ENCODE measurements around the gene JMY. TPM values are rescaled to one million over a fixed set of nuclear protein-coding genes. Genes with fewer than 3 reads are reported as not detected.
"Not testable (repeated sequence)": the region's sequence is repeated elsewhere in the genome, so short reads cannot be mapped to it uniquely, and the experiment has no call there.

JMY gene
- total RNA-seq, 1 experiment from 2014 or later = 3.5 TPM

DNA sequence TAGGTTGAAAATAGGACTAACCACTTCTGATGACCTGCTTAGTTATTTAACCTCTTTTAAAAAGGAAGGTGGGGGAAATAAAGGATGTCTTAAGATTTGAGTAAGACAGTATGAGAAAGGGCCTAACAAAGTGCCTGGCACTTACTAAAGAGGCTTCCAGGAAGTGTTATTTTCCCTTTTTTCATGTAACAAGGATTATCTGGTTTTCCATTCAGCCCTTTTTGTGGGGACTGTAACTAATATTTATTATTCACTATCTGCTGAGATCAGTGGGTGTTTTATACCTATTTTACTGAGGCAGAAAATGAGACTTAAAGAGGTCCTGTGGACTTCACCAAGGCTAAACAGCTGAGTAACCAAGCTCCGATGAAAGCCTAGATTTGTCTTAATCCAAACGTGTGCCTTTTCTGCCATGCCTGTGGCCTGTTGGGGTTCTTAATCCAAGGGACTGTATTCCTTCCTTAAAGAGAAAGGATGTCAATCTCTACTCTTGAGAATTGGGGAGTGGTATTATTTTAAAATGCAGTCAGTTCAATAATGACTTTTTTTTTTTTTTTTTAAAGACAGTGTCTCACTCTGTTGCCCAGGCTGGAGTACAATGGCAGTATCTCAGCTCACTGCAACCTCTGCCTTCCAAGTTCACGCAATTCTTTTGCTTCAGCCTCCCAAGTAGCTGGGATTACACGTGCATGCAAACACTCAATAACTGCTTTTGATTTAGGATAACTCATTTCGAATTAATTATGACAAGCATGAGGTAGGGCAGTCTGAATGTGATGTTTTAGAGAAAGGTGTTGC is 6.5 kb downstream of the JMY start:
- peaks cover 4% of the 10 kb centered on the region for H3K27me3 ChIP-seq (replicated peaks; ENCODE audit: insufficient read depth, low read depth, low read length, poor library complexity)
- ChIA-PET POLR2A (ENCODE audit: low non-redundant PET) (no interaction called here), CTCF (no interaction called here)
- H3K4me3 ChIP-seq (ENCODE audit: low read depth, low read length, poor library complexity, severe bottlenecking) = no peak overlapping the region
- TF ChIP-seq, protein P1, sequence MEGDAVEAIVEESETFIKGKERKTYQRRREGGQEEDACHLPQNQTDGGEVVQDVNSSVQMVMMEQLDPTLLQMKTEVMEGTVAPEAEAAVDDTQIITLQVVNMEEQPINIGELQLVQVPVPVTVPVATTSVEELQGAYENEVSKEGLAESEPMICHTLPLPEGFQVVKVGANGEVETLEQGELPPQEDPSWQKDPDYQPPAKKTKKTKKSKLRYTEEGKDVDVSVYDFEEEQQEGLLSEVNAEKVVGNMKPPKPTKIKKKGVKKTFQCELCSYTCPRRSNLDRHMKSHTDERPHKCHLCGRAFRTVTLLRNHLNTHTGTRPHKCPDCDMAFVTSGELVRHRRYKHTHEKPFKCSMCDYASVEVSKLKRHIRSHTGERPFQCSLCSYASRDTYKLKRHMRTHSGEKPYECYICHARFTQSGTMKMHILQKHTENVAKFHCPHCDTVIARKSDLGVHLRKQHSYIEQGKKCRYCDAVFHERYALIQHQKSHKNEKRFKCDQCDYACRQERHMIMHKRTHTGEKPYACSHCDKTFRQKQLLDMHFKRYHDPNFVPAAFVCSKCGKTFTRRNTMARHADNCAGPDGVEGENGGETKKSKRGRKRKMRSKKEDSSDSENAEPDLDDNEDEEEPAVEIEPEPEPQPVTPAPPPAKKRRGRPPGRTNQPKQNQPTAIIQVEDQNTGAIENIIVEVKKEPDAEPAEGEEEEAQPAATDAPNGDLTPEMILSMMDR (conservative IDR thresholded peaks at IDR 0.05; ENCODE audit: low read depth, low read length) = no peak
- H3K27ac ChIP-seq (ENCODE audit: low read depth, low read length, poor library complexity, severe bottlenecking) = no peak overlapping the region
- peaks cover 4% of the 10 kb centered on the region for H3K4me1 ChIP-seq (ENCODE audit: insufficient read depth, low read length, poor library complexity, severe bottlenecking)
- no peaks in the 10 kb centered on the region for H3K9me3 ChIP-seq (ENCODE audit: low read depth, low read length, poor library complexity, severe bottlenecking)
- no peak for DNase-seq (ENCODE audit: low spot score)
- BruUV-seq (replicated peaks) = no TSS peak
- intact Hi-C loops (cut with micrococcal nuclease; ENCODE audit: unreplicated experiment) = loop anchor here (10.0 kb wide), 1 partner anchor 218 kb away; no protein-coding TSS in a partner anchor
- H3K36me3 ChIP-seq (ENCODE audit: insufficient read depth, low read length, poor library complexity, severe bottlenecking) = no peaks in the 10 kb centered on the region

DNA sequence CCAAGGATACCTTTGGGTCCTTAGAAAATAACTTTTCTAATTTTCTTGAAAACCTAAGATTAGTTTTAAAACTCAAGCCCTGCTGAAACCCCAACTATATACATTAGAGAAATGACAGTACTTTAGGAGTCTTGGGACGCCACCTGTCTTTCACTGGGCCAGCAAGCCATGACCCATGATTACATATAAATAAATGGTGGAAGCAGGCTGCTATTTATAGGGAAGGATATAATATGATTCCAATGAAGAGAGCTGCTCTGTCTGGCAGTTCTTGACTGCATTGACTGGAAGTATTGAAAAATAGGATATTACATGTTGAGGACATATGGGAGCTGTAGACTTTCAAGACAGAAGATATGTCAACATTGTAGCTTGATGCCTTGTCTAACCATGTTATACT is 7.3 kb downstream of the JMY start:
- Histone ChIP-seq H3K9me3 (ENCODE audit: low read depth, low read length, poor library complexity, severe bottlenecking) (no peaks in the 10 kb centered on the region), H3K4me3 (ENCODE audit: low read depth, low read length, poor library complexity, severe bottlenecking) (no peak overlapping the region), H3K4me1 (ENCODE audit: insufficient read depth, low read length, poor library complexity, severe bottlenecking) (peaks cover 4% of the 10 kb centered on the region), H3K27me3 (replicated peaks; ENCODE audit: insufficient read depth, low read depth, low read length, poor library complexity) (no peaks in the 10 kb centered on the region), H3K36me3 (ENCODE audit: insufficient read depth, low read length, poor library complexity, severe bottlenecking) (no peaks in the 10 kb centered on the region), H3K27ac (ENCODE audit: low read depth, low read length, poor library complexity, severe bottlenecking) (no peak overlapping the region)
- ChIA-PET POLR2A (ENCODE audit: low non-redundant PET) (no interaction called here), CTCF (no interaction called here)
- no peak for DNase-seq (ENCODE audit: low spot score)
- TF ChIP-seq, protein P1 (conservative IDR thresholded peaks at IDR 0.05; ENCODE audit: low read depth, low read length) = no peak
- TF ChIP-seq EZH2 (IDR thresholded peaks at IDR 0.05; ENCODE audit: borderline replicate concordance, low read depth, low read length, poor library complexity, severe bottlenecking) = no peak
- no TSS peak for BruUV-seq (replicated peaks)
- intact Hi-C loops (cut with micrococcal nuclease; ENCODE audit: unreplicated experiment) = loop anchor here (10.0 kb wide), 1 partner anchor 218 kb away; no protein-coding TSS in a partner anchor

DNA sequence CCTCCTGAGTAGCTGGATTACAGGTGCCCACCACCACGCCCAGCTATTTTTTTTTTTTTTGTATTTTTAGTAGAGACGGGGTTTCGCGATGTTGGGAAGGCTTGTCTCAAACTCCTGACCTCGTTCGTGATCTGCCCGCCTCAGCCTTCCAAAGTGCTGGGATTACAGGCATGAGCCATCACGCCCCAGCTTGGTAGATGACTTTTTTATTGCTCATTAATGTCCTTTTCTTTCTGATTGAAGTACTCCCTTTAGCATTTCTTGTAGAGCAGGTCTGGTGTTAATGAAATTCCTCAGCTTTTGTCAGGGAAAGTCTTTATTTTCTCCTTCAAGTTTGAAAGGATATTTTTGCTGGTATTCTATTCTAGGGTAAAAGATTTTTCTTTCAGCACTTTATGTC is 18.1 kb downstream of the JMY start:
- BruUV-seq (replicated peaks); POLR2A ChIA-PET (ENCODE audit: low non-redundant PET); H3K36me3 ChIP-seq (ENCODE audit: insufficient read depth, low read length, poor library complexity, severe bottlenecking); intact Hi-C loops (cut with micrococcal nuclease; ENCODE audit: unreplicated experiment); H3K9me3 ChIP-seq (ENCODE audit: low read depth, low read length, poor library complexity, severe bottlenecking); DNase-seq (ENCODE audit: low spot score); CTCF ChIA-PET; H3K27ac ChIP-seq (ENCODE audit: low read depth, low read length, poor library complexity, severe bottlenecking); H3K27me3 ChIP-seq (replicated peaks; ENCODE audit: insufficient read depth, low read depth, low read length, poor library complexity); H3K4me1 ChIP-seq (ENCODE audit: insufficient read depth, low read length, poor library complexity, severe bottlenecking); H3K4me3 ChIP-seq (ENCODE audit: low read depth, low read length, poor library complexity, severe bottlenecking): not testable (repeated sequence)

All from A673 (cell line).